ENCODE measurements around the gene ZGLP1. TPM values are rescaled to one million over a fixed set of nuclear protein-coding genes. Genes with fewer than 3 reads are reported as not detected.

The ZGLP1 gene
- total RNA-seq, 1 donor from 2014 or later, result 3.1 TPM

GRCh38 chr19:10328558-10329429, 19.2 kb upstream of the ZGLP1 start:
- intact Hi-C loops (cut with micrococcal nuclease), result no loop called here

- intact Hi-C loops (cut with micrococcal nuclease), result no loop called here
Observed at GRCh38 chr19:10327793-10328192, 18.2 kb upstream of the ZGLP1 start.

- intact Hi-C loops (cut with micrococcal nuclease), result no loop called here
Observed at GRCh38 chr19:10325732-10326131, 16.1 kb upstream of the ZGLP1 start.

GRCh38 chr19:10321874-10322835, 12.5 kb upstream of the ZGLP1 start:
- intact Hi-C loops (cut with micrococcal nuclease), result no loop called here

GRCh38 chr19:10321417-10321797, 11.8 kb upstream of the ZGLP1 start:
- intact Hi-C loops (cut with micrococcal nuclease), result no loop called here

DNA sequence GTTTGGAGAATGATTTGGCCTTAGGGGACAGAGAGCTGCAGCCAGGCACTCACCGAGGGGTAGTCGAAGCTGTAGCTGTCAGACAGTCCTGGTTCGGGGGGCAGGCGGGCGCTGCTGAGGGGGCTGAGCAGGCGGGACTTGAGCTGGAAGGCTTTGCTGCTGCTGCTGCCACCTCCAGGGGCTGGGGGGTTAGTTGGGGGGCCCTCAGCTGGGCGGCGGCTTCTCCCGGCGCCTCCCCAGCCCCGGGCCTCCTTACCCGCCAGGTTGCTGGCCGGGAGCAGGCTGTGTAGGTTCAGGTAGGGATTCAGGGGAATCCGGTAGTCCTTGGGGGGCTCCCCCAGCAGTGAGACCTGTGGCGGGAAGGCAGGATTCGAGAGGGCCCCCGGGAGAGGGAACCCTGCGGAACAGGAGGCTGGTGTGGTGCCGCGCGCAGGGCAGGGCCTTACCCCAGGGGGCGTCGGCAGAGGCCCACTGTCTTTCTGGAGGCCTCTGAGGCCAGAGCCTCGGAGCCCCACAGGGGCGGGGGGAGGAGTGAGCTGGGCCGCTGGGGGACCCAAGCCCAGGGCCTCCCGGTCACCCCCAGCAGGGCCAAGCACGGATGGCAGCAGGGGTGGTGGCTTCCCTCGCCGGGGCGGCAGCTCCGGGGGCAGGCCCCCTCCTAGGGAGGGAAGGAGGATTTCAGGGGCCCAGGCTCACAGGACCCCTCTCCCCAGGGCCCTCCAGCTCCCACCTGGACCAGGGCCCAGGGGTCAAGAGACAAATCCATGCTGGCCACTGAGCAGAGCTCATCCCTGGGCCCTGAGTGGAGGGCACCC, 11.2 kb upstream of the ZGLP1 start:
- intact Hi-C loops (cut with micrococcal nuclease), result no loop called here

- intact Hi-C loops (cut with micrococcal nuclease), result loop anchor here (5.0 kb wide), 1 partner anchor 63 kb away; the partner anchor contains the start of gene TYK2
Observed at GRCh38 chr19:10318807-10319682, 9.4 kb upstream of the ZGLP1 start.

GRCh38 chr19:10317857-10318462, 8.3 kb upstream of the ZGLP1 start:
- intact Hi-C loops (cut with micrococcal nuclease), result loop anchor here (2.0 to 5.0 kb wide), 2 partner anchors 23 to 64 kb away; partner anchors contain the start of gene TYK2

- intact Hi-C loops (cut with micrococcal nuclease), result loop anchor here (2.0 to 5.0 kb wide), 2 partner anchors 22 to 65 kb away; partner anchors contain the start of gene TYK2
Observed at GRCh38 chr19:10317045-10317856, 7.6 kb upstream of the ZGLP1 start.

- intact Hi-C loops (cut with micrococcal nuclease), result loop anchor here (1.0 to 5.0 kb wide), 4 partner anchors 17 to 66 kb away; partner anchors contain the start of genes ICAM1, RAVER1 and TYK2
Observed at GRCh38 chr19:10316229-10317044, 6.8 kb upstream of the ZGLP1 start.

DNA sequence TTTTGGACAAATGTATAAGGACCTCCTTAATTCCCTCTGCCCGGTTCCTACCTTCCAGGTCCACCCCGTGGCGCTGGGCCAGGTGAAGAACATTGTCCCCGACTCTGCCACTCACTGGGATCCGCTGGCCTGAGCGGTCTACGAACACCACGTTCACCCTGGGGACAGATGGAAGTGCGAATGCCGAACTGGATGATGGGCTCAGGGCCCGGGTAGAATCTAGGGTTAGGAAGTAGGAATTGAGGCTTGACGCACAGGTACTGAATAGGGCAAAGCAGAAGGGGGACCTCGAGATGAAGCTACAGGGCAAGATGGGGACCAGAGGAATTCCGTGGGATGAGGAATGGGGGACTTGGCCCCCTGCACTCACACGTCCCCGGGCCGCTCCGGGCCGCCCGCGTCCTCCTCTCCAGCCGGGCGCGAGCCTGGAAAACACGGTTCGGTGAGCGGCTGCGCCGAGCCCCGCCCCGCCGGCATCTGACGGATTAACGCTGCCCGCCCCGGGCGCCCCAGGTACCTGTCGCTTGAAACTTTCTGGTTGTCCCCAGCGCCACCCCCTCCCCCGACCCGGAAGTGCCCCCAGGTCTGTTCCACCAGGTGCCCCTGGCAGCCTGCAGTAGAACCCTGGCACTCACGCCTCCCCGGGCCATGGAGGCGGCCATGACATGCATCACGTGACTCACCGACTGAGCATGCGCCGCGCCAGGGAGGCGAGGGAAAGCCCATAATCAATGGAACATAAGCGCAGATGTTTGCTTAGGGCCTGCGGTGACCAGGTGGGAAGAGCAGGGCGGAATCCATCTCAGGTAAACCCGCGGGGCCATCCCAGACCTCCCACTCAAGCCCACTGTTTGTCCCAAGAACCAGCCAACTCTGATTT, 6.0 kb upstream of the ZGLP1 start, which contains the start of gene FDX2:
Gene FDX2 (minus strand): TSS at position 681 of the 880 bp plus-strand sequence. CDS start 19 bp downstream, at position 662.
- intact Hi-C loops (cut with micrococcal nuclease), result loop anchor here (1.0 to 5.0 kb wide), 4 partner anchors 18 to 67 kb away; partner anchors contain the start of genes ICAM1, RAVER1 and TYK2

GRCh38 chr19:10306327-10306726, 3.3 kb downstream of the ZGLP1 start:
- intact Hi-C loops (cut with micrococcal nuclease), result no loop called here

- intact Hi-C loops (cut with micrococcal nuclease), result no loop called here
Observed at GRCh38 chr19:10305139-10305806, 4.3 kb downstream of the ZGLP1 start.

- intact Hi-C loops (cut with micrococcal nuclease), result no loop called here
Observed at GRCh38 chr19:10299545-10300458, 9.8 kb downstream of the ZGLP1 start.
